HG03520 (cell line): Measurements from ENCODE around the gene NPL.

Source experiments
- ATAC-seq: cut with Tn5 transposase; IDR thresholded peaks from one replicate; pipeline ENCODE4 v1.9.1; 2021; ENCODE audit warnings: mild to moderate bottlenecking, moderate library complexity; ENCODE audit not compliant: unreplicated experiment

Gene NPL

DNA sequence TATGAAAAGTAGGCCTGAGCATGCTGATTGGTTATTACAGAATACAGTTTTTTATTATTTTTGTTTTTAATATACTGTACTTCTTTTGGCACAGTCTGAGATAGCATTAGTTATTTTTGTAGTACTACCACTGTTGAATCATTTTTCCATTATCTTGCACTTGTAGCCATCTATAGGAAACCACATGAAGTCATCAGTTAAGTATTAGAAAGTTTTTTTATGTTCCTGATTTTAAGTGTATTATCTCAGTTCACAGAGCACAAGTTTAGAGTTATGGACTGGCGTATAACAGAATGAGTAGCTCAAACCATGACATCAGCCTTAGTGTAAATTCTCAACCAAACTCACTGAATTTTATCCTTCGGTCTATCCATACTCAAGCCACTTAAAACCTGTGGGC is 72.4 kb downstream of the NPL start:
- ATAC-seq: no peak

DNA sequence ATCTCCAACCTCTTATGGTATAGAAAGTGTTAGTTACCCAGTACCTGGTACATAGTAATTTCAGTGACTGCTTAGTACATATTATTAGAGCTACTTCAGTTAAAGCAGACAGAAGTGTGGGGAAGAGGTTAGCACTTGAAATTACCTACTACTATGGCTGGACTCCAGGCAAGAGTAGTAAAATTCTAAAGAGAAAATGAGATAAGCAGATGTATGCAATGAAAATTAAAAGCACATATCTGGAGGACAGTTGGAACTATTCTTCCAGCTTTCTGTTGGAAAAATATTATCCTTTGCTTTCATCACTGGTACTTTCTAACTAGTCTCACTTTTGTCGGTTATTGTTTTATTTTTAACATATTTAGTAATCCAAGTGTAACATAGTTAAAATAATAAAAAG is 73.3 kb downstream of the NPL start:
- ATAC-seq: no peak

GRCh38 chr1:182863940-182864339 is 74.4 kb downstream of the NPL start:
- no peak for ATAC-seq

DNA sequence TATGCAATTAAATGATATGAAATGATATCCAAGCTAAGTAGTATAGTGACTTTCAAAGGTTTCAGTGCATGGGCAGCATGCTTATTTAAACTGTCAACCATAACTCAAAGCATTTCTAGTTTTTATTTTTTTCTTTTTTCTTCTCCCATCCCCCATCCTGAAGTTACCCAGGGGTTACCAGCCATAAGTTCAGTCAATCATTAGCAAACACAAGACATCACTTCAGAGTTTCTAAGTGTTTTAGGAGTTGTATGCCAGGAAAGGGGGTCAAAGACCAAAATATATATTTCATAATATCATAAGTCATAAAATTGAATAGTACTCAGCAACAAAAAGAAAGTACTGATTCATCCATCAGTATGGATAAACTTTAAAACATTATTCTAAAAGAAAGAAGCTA is 78.3 kb downstream of the NPL start:
- ATAC-seq: no peak

- no peak for ATAC-seq
These were observed 79.7 kb downstream of the NPL start for GRCh38 chr1:182869241-182869666.

DNA sequence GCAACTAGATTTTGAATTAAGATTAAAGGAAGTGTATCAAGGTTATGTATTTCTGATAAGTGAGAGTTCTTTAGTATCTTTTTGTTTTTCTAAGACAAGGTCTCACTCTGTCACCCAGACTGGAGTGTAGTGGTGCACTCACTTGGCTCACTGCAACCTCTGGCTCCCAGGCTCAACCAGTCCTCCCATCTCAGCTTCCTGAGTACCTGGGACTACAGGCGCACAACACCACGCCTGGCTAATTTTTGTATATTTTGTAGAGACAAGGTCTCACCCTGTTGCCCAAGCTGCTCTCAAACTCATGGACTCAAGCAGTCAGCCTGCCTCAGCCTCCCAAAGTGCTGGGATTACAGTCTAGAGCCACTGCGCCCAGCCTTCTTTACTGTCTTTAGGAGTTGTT is 83.3 kb downstream of the NPL start:
- no peak for ATAC-seq

- no peak for ATAC-seq
These were observed 86.3 kb downstream of the NPL start for GRCh38 chr1:182875889-182876288.

- no peak for ATAC-seq
These were observed 87.8 kb downstream of the NPL start for GRCh38 chr1:182877331-182877730.

DNA sequence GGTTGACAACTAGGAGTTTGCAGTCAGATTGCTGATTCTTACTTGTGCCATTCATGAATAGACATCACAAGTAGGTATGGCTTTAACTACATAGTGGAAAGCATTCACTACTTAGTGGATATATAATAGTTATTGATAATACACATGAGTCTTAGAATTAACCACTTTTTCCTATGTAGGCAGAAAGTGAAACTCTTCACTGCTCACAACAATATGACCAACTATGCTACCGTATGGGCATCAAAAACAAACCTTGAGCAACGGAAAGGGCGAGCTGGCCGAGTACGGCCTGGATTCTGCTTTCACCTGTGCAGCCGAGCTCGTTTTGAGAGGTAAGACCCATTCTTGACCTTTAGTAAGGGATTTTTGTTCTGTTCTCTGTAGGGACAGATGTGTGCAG is 88.3 kb downstream of the NPL start:
- no peak for ATAC-seq
